IPS-18a (cell line): Measurements from ENCODE around the gene WRNIP1.

Source experiments
- H3K27ac ChIP-seq: one replicate; pipeline ENCODE4 v1.5.1; 2013; ENCODE audit warnings: low read length
- H3K27me3 ChIP-seq: one replicate; pipeline ENCODE4 v1.6.1; 2013; ENCODE audit warnings: mild to moderate bottlenecking, low read length; ENCODE audit not compliant: control insufficient read depth, insufficient read depth
- H3K36me3 ChIP-seq: one replicate; pipeline ENCODE4 v1.6.1; 2013; ENCODE audit warnings: low read depth, low read length; ENCODE audit not compliant: control insufficient read depth
- H3K4me1 ChIP-seq: one replicate; pipeline ENCODE4 v1.6.1; 2013; ENCODE audit warnings: low read depth, low read length; ENCODE audit not compliant: control insufficient read depth
- H3K4me3 ChIP-seq: one replicate; pipeline ENCODE4 v1.5.1; 2013; ENCODE audit warnings: low read length
- H3K9ac ChIP-seq: one replicate; pipeline ENCODE4 v1.6.1; 2013; ENCODE audit warnings: mild to moderate bottlenecking, low read length, moderate library complexity
- H3K9me3 ChIP-seq: one replicate; pipeline ENCODE4 v1.6.1; 2013; ENCODE audit warnings: low read depth, low read length; ENCODE audit not compliant: control insufficient read depth

WRNIP1 gene

DNA sequence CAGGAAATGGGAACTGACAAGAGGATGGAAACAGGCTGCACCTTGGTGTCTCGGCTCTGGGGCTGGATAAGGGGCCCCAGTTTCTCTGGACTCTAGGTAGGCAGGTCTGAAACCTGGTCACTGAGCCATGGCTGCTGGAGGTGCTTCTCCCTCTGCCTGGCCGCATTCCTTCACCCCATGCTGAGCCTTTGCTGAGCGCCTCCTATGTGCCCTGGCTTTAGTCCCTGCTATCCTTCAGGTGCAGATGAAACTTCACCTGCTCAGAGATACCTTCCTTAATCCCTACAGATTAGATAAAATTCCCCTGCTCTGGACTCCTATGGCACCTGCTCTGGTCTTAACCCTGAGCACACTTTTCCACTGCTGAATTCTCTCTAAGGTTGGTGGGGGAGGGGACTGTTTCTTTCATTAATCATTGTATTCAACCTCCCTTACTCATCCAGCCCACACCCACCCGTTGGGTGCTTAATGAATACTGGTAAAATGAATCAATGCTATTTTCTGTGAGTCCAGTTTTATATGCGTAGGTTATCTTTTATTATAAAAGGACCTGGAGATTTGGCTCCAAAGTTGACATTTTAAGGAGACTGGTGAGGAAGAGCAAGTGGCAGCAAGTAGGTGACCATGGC lies 33.8 kb upstream of the WRNIP1 start:
- Histone ChIP-seq H3K27ac (no peak overlapping the region), H3K9ac (no peak overlapping the region), H3K4me1 (peaks cover 31% of the 10 kb centered on the region)

DNA sequence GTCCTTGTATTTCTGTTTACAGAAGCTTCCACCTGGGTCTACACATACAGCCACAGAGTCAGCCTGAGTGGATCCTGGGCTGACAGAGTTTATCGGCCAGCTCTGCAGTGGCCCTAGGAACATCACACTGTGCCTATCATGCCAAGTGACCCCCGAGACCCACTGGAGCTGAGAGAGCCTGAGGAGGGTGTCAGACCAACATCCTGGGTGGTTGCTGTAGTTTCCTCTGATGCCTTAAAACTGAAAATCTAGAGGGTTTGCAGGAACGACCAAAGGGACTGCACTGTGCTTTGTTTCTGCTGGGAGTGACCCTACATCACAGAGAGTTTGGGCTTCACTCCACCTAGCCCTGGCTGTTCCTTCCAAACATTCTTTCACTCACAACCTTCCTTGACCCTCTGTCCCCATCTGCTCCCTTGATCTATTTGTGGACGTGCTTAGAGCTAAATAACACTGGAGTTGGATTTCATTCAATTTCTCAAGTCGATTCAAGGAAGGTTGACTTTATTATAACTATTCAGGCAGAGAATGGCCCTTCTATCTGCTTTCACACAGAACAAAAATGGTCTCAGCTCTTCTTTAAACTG lies 32.6 kb upstream of the WRNIP1 start:
- H3K4me1 ChIP-seq = peaks cover 31% of the 10 kb centered on the region
- no peak overlapping the region for H3K9ac ChIP-seq
- H3K27ac ChIP-seq = no peak overlapping the region
- H3K27me3 ChIP-seq = no peaks in the 10 kb centered on the region
- H3K9me3 ChIP-seq = no peaks in the 10 kb centered on the region
- no peaks in the 10 kb centered on the region for H3K36me3 ChIP-seq
- H3K4me3 ChIP-seq = no peak overlapping the region

More for the DNA sequence above, 33.8 kb upstream of the WRNIP1 start:
- Histone ChIP-seq H3K4me3 (no peak overlapping the region), H3K27me3 (no peaks in the 10 kb centered on the region), H3K9me3 (no peaks in the 10 kb centered on the region), H3K36me3 (no peaks in the 10 kb centered on the region)

DNA sequence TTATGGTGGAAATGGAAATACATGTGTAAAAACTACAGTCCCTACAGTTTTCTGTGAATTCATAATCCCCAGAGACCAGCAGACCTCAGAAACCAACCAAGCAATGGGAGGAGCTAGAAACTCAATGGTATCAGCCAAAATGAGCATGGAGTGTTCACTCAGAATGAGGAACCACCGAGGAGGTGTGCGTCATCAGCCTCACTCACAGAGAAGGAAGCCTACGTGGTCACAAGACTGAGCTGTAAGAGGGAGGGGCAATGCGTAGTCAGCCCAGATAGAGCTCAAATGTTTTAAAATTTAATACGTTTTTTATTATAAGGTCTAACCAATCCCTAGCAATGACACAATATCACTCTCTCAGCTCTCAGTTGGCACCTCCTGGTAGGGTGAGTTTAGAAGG lies 31.9 kb upstream of the WRNIP1 start:
- no peak overlapping the region for H3K9ac ChIP-seq
- no peaks in the 10 kb centered on the region for H3K36me3 ChIP-seq
- no peaks in the 10 kb centered on the region for H3K27me3 ChIP-seq
- H3K9me3 ChIP-seq = no peaks in the 10 kb centered on the region
- peaks cover 31% of the 10 kb centered on the region for H3K4me1 ChIP-seq
- H3K4me3 ChIP-seq = no peak overlapping the region
- no peak overlapping the region for H3K27ac ChIP-seq

DNA sequence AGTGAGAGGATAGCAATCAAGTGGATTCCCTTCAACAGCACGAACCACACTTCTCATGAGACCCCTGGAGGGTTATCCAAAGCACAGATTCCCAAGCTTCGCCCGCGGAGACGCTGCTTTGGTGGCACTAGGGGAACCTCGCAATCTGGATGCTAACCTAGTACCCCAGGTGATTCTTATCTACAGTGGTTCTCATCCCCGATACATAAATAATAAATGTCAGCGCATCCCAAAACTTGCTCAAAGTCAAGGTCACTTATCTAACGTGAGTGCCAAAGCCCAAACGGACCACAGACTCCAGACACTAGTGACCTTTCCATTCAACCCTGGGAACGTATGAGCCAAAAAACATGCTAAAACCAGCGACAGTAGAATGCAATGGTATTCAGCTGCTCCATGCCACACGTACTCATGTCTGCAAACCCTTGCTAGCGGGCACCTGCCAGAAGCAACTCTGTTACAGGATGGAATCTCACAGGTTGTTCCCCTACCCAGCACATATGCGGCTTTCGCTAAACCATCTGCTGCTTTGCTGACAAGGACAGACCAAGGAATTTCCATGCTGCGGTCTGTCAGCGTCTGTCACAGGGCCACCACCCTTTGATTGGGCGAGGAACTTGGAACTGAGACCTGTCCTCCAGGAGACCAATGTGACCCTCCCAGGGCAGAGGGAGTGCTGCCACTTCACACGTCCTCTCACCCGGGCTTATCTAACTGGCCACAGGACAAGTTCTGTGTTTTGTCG lies 31.3 kb upstream of the WRNIP1 start:
- H3K9ac ChIP-seq = no peak overlapping the region
- no peaks in the 10 kb centered on the region for H3K36me3 ChIP-seq
- H3K27ac ChIP-seq = no peak overlapping the region
- H3K9me3 ChIP-seq = no peaks in the 10 kb centered on the region
- H3K4me1 ChIP-seq = peaks cover 31% of the 10 kb centered on the region
- no peaks in the 10 kb centered on the region for H3K27me3 ChIP-seq
- H3K4me3 ChIP-seq = no peak overlapping the region

DNA sequence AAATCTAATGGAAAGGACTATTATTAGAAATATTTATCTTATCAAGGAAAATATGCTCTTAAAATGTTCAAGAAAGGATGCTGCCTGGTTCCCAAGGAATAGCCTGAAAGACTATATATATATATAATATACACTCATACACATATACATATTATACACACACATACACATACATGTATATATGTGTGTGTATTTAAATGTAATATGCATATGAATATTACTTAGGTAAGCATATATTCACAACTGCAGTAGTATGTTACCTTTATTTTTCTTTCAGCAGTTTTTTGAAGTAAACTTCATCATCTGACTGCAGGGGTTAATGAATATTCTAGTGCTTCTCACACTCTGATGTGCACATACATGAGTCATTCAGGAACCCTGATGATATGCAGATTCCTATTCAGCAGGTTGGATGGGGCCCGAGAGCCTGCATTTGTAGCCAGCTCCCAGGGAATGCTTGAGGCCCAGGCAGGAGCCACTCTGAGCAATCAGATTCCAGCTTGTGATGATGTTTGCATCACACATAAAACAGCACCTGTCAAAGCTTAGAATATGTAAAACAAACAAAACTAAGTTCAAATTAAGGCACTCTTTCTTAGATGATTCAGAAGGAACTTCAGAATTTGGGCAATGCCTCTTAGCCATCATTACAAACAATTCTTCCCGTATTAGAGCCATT lies 30.6 kb upstream of the WRNIP1 start:
- Histone ChIP-seq H3K9ac (no peak overlapping the region), H3K4me1 (peaks cover 31% of the 10 kb centered on the region), H3K27me3 (no peaks in the 10 kb centered on the region), H3K36me3 (no peaks in the 10 kb centered on the region), H3K4me3 (no peak overlapping the region), H3K9me3 (no peaks in the 10 kb centered on the region), H3K27ac (no peak overlapping the region)

DNA sequence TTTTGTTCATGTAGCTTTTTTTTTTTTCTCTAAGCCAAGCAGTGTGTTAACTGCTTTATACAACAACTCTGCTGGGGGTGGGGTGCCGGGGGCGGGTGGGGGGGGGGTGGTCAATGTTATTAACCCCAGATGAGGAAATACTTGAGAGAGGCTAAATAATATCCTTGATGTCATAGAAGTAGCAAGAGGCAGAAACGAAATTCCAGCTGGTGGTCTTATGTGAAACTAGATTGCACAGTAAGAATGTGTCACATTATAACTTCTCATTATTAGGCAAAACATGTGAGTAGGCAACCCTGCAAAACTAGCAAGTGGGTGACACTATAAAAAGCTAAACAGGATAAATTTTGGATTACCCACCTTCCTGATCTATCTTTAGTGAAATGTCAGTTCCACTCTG lies 27.3 kb upstream of the WRNIP1 start:
- Histone ChIP-seq H3K4me3 (no peak overlapping the region), H3K27ac (no peak overlapping the region), H3K27me3 (no peaks in the 10 kb centered on the region), H3K9ac (no peak overlapping the region), H3K36me3 (no peaks in the 10 kb centered on the region), H3K4me1 (peaks cover 18% of the 10 kb centered on the region), H3K9me3 (no peaks in the 10 kb centered on the region)

DNA sequence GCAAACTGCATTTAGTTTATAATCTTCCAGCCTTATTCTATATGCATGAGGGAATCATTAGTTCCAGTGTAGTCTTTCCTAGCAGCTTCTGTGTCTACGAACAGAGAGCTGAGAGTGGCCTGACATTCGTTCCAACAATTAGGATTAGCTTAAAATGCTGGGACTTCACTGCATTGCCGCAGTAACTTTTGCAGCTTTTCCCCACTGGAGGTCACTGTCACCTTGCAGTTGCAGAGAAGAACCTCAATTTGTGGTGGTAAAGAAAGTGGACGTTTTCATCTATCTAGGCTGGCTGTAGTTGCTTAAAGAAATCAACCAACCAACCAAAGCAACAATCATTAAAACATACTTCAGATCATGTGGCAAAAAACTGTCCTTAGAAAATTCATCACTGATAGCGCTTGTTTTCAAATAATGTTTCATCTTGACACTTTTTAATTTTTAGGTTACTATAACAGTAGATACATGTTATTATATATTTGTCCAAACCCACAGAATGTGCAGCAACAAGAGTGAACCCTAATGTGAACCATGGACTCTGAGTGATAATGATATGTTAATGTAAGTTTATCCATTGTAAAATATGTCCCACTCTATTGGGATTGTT lies 26.7 kb upstream of the WRNIP1 start:
- H3K27ac ChIP-seq = no peak overlapping the region
- no peak overlapping the region for H3K4me3 ChIP-seq
- no peaks in the 10 kb centered on the region for H3K27me3 ChIP-seq
- peaks cover 18% of the 10 kb centered on the region for H3K4me1 ChIP-seq
- H3K36me3 ChIP-seq = no peaks in the 10 kb centered on the region
- H3K9ac ChIP-seq = no peak overlapping the region
- no peaks in the 10 kb centered on the region for H3K9me3 ChIP-seq

DNA sequence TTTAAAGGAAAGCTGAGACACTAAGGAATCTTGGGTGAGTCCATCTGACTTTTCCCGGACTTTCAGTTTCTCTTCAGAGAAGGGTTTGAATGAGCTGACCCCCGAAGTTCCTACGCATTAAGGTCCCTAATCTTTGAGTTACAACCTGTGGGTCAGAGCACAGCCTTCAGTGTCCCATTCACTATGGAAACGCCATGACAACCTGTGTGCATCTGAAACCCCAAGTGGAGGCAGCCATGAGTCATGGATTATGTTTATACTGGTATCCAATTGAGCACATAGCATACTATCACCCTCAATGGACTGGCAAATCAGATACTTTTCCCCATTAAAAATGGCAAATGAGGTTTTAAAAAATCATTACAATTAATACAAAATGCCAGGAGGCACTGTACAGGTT lies 25.9 kb upstream of the WRNIP1 start:
- Histone ChIP-seq H3K9ac (no peak overlapping the region), H3K4me1 (peaks cover 16% of the 10 kb centered on the region), H3K9me3 (no peaks in the 10 kb centered on the region), H3K4me3 (no peak overlapping the region), H3K27me3 (no peaks in the 10 kb centered on the region), H3K27ac (no peak overlapping the region), H3K36me3 (no peaks in the 10 kb centered on the region)

DNA sequence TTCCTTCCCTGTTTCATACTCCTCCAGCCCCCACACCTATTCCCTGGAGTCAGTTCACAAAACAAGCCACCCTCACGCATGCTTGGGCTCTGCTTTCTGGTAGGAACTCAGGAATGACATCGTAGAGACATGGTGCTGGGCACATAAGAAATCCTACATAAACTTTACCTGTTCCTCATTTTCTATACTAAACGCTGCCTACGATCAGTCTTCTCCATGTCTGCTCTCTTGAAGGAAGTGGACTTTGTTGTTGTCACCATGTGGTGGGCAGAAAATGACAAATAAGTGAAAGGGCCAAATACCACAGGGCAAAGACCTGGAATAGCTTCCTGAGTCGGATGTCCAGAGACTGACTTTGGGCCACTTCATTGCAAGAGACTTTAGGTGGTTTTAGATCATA lies 24.6 kb upstream of the WRNIP1 start:
- no peaks in the 10 kb centered on the region for H3K36me3 ChIP-seq
- no peaks in the 10 kb centered on the region for H3K9me3 ChIP-seq
- no peak overlapping the region for H3K27ac ChIP-seq
- no peak overlapping the region for H3K9ac ChIP-seq
- peaks cover 3% of the 10 kb centered on the region for H3K4me1 ChIP-seq
- H3K27me3 ChIP-seq = no peaks in the 10 kb centered on the region
- H3K4me3 ChIP-seq = no peak overlapping the region

DNA sequence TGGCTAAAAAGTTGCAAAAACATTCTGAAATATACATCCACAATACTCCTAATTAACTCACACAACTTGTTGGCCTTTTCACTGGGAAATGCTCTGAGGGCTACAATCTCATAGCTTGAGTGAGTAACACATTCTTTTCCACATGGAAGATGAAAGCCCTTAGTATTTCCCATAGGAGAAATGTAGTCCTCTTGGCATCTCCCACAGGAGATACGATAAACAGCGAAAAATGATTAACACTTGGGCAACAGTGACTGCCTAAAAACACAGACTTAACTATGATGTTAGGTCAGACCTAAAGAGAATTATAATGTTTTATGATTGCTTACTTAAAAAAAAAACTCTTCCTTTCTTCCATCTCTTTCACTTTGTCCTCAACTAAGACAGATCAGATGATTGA lies 23.4 kb upstream of the WRNIP1 start:
- Histone ChIP-seq H3K27me3 (no peaks in the 10 kb centered on the region), H3K4me1 (peaks cover 2% of the 10 kb centered on the region), H3K9ac (no peak overlapping the region), H3K27ac (no peak overlapping the region), H3K9me3 (no peaks in the 10 kb centered on the region), H3K4me3 (no peak overlapping the region), H3K36me3 (no peaks in the 10 kb centered on the region)
